WTC11 (cell line): ENCODE data around the gene MYOZ3.

Experiments
- ARID4B ChIP-seq: sonication (generic); formaldehyde crosslinking; IDR thresholded peaks from 2 replicates; pipeline ENCODE4 v1.8.0; 2023; ENCODE audit warnings: missing genetic modification reagents, mild to moderate bottlenecking, borderline replicate concordance
- CTCF ChIP-seq: fragments of 200-600 bp; IDR thresholded peaks from 2 replicates; pipeline ENCODE4 v1.8.0; 2022; ENCODE audit warnings: antibody characterized with exemption
- E2F1 ChIP-seq: sonication (generic); formaldehyde crosslinking; IDR thresholded peaks from 2 replicates; pipeline ENCODE4 v1.8.0; 2022; ENCODE audit warnings: mild to moderate bottlenecking, missing genetic modification reagents
- FOXK1 ChIP-seq: sonication (generic); formaldehyde crosslinking; IDR thresholded peaks from 2 replicates; pipeline ENCODE4 v1.8.0; 2022; ENCODE audit warnings: mild to moderate bottlenecking, moderate library complexity, missing genetic modification reagents
- FOXP1 ChIP-seq: sonication (generic); formaldehyde crosslinking; IDR thresholded peaks from 2 replicates; pipeline ENCODE4 v1.8.0; 2022; ENCODE audit warnings: missing genetic modification reagents, mild to moderate bottlenecking, moderate library complexity, borderline replicate concordance
- HMGXB4 ChIP-seq: sonication (generic); formaldehyde crosslinking; IDR thresholded peaks from 2 replicates; pipeline ENCODE4 v1.8.1; 2023; ENCODE audit warnings: mild to moderate bottlenecking, moderate library complexity, missing genetic modification reagents
- ZBTB21 ChIP-seq: sonication (generic); formaldehyde crosslinking; IDR thresholded peaks from 2 replicates; pipeline ENCODE4 v1.8.1; 2023; ENCODE audit warnings: mild to moderate bottlenecking, missing genetic modification reagents, borderline replicate concordance

- TF ChIP-seq CTCF (no peak), HMGXB4 (no peak), FOXK1 (CRISPR knock-in tag) (no peak), ARID4B (no peak), E2F1 (CRISPR knock-in tag) (no peak), FOXP1 (CRISPR knock-in tag) (no peak), ZBTB21 (CRISPR knock-in tag) (no peak)
These were observed 45.8 kb downstream of the MYOZ3 start for GRCh38 chr5:150706776-150707390.
